B cell (primary cell): Measurements from ENCODE around the gene BBC3. TPM values are rescaled to one million over a fixed set of nuclear protein-coding genes. Genes with fewer than 3 reads are reported as not detected.

ENCODE experiments used
- ATAC-seq: fragments of 200-7000 bp; cut with Tn5 transposase; one replicate; pipeline ENCODE4 v1.10.0; 2021; ENCODE audit warnings: low read depth, mild to moderate bottlenecking, moderate number of reproducible peaks, moderate library complexity
- CTCF ChIA-PET: fragments of 350-600 bp; sonication (Branson Sonifier 250); formaldehyde crosslinking; loops from one replicate; lab custom pipeline; 2021; ENCODE audit warnings: antibody characterized with exemption, inconsistent platforms; lab: Charles Lee
- POLR2A ChIA-PET: fragments of 350-600 bp; sonication (Branson Sonifier 250); formaldehyde crosslinking; loops from one replicate; lab custom pipeline; 2021; ENCODE audit warnings: antibody characterized with exemption; lab: Charles Lee
- DNase-seq: peaks from one replicate; pipeline ENCODE4 v3.0.0; 2013
- H2AFZ ChIP-seq: 2 replicates; pipeline ENCODE4 v1.6.1; 2012; ENCODE audit warnings: mild to moderate bottlenecking, low read depth, low read length; ENCODE audit not compliant: insufficient read depth, poor library complexity, severe bottlenecking
- H3K27ac ChIP-seq, 2 donors: 1 replicate in 1 of 2; 2 replicates in 1 of 2; pipeline ENCODE4 v1.5.1; 2012 to 2013; ENCODE audit warnings: low read length in 2 of 2, mild to moderate bottlenecking in 2 of 2, moderate library complexity in 1 of 2
- H3K27me3 ChIP-seq, 4 experiments: fragments of 200-600 bp in 1 of 4; sonication (generic) in 1 of 4; replicated peaks in 1 of 4; 1 replicate in 2 of 4; 2 replicates in 2 of 4; pipeline versions ENCODE4 v1.6.1 to v1.7.0; 2013 to 2016; ENCODE audit warnings: low read length in 3 of 4, mild to moderate bottlenecking in 2 of 4, mixed read lengths in 1 of 4, moderate library complexity in 1 of 4; ENCODE audit not compliant: insufficient read depth in 4 of 4, control insufficient read depth in 3 of 4; ENCODE audit errors: control extremely low read depth in 1 of 4
- H3K36me3 ChIP-seq, 2 experiments: replicated peaks in 1 of 2; 1 replicate in 1 of 2; 2 replicates in 1 of 2; pipeline versions ENCODE4 v1.6.1 to v1.7.1; 2013; ENCODE audit warnings: low read length in 1 of 2; ENCODE audit not compliant: insufficient read depth in 2 of 2, control insufficient read depth in 1 of 2; ENCODE audit errors: control extremely low read depth in 1 of 2, extremely low read depth in 1 of 2
- H3K4me1 ChIP-seq, 2 donors: fragments of 200-600 bp in 1 of 2; sonication (generic) in 1 of 2; 1 replicate in 1 of 2; 2 replicates in 1 of 2; pipeline versions ENCODE4 v1.5.1 to v1.6.1; 2013 to 2017; ENCODE audit warnings: low read length in 2 of 2; ENCODE audit not compliant: control insufficient read depth in 2 of 2, insufficient read depth in 2 of 2
- H3K4me2 ChIP-seq: replicated peaks from 2 replicates; pipeline ENCODE3; 2012; ENCODE audit warnings: mild to moderate bottlenecking, low read depth, low read length; ENCODE audit not compliant: poor library complexity, severe bottlenecking
- H3K4me3 ChIP-seq, 5 experiments: fragments of 200-600 bp in 1 of 5; sonication (generic) in 1 of 5; 1 replicate in 3 of 5; 2 replicates in 2 of 5; pipeline versions ENCODE4 v1.5.1 to v1.7.0; 2011 to 2016; ENCODE audit warnings: low read length in 4 of 5, mild to moderate bottlenecking in 4 of 5, low read depth in 2 of 5, control low read depth in 1 of 5, moderate library complexity in 1 of 5; ENCODE audit not compliant: insufficient read depth in 1 of 5; ENCODE audit errors: control extremely low read depth in 1 of 5, extremely low read depth in 1 of 5
- H3K79me2 ChIP-seq: fragments of 200-600 bp; sonication (generic); one replicate; pipeline ENCODE4 v1.6.0; 2016; ENCODE audit warnings: low read length; ENCODE audit not compliant: control insufficient read depth, insufficient read depth
- H3K9ac ChIP-seq: fragments of 200-600 bp; sonication (generic); 2 replicates; pipeline ENCODE4 v1.6.1; 2017; ENCODE audit warnings: mild to moderate bottlenecking, low read length, moderate library complexity
- H3K9me3 ChIP-seq, 3 donors: one replicate each; pipeline versions ENCODE4 v1.6.1 to v1.7.1; 2013; ENCODE audit warnings: low read length in 2 of 3; ENCODE audit not compliant: control insufficient read depth in 2 of 3, insufficient read depth in 1 of 3; ENCODE audit errors: control extremely low read depth in 1 of 3
- H4K20me1 ChIP-seq: 2 replicates; pipeline ENCODE4 v1.6.0; 2012; ENCODE audit warnings: mild to moderate bottlenecking, low read length; ENCODE audit not compliant: insufficient read depth, control insufficient read depth, poor library complexity, severe bottlenecking
- H3K27ac Mint-ChIP-seq: one replicate; pipeline ENCODE4 v1.8.0; 2021; ENCODE audit warnings: mixed read lengths
- H3K27me3 Mint-ChIP-seq: one replicate; pipeline ENCODE4 v1.8.0; 2021; ENCODE audit warnings: mixed read lengths
- H3K4me1 Mint-ChIP-seq: one replicate; pipeline ENCODE4 v1.8.0; 2021; ENCODE audit warnings: mixed read lengths
- H3K4me3 Mint-ChIP-seq: one replicate; pipeline ENCODE4 v1.8.0; 2021; ENCODE audit warnings: mixed read lengths
- H3K9me3 Mint-ChIP-seq: one replicate; pipeline ENCODE4 v1.8.0; 2022; ENCODE audit warnings: mixed read lengths; ENCODE audit not compliant: insufficient read depth
- CTCF ChIP-seq: fragments of 200-600 bp; IDR thresholded peaks from one replicate; pipeline ENCODE4 v1.8.0; 2022; ENCODE audit warnings: antibody characterized with exemption, mild to moderate bottlenecking
- EZH2 ChIP-seq: IDR thresholded peaks from 2 replicates; pipeline ENCODE4 v1.6.1; 2012; ENCODE audit warnings: borderline replicate concordance, low read depth, mild to moderate bottlenecking, moderate library complexity, low read length; ENCODE audit not compliant: insufficient read depth, poor library complexity, severe bottlenecking
- WGBS: methylation state at CpG from one replicate; pipeline ENCODE4 v1.1.5; 2013; ENCODE audit warnings: missing lambda C conversion rate; ENCODE audit not compliant: insufficient coverage; 5-methylcytosine and 5-hydroxymethylcytosine counted together
- intact Hi-C: fragments of 100-400 bp; cut with micrococcal nuclease; formaldehyde crosslinking; loops from one replicate; pipeline ENCODE4 v1.10.0; 2022
- polyA plus RNA-seq: library from polyadenylated mRNA; depleted of rRNA; stranded (reverse); fragments of >200 nt; gene quantifications from 2 replicates; pipeline ENCODE4 v1.2.3, GENCODE V29; 2012
- total RNA-seq, 2 donors: library from RNA; stranded (reverse); fragments of 120-200 nt in 1 of 2; gene quantifications; 1 replicate in 1 of 2; 2 replicates in 1 of 2; pipeline versions ENCODE4 v1.2.3 to v1.2.4, GENCODE V29; 2013 to 2022

Gene BBC3
- total and polyA plus RNA-seq, 2 donors (not counting 1 experiment from before 2014, with no cell fraction given): 10.2 to 17.8 TPM

GRCh38 chr19:47258434-47258833 lies 27.4 kb upstream of the BBC3 start:
- Histone ChIP-seq H4K20me1 (peaks cover 44% of the 10 kb centered on the region), H3K9me3 (peaks cover 0 to 6% (median 0%) of the 10 kb centered on the region in 3 donors), H2AFZ (no peak overlapping the region), H3K4me2 (no peak overlapping the region), H3K27ac (no peak overlapping the region), H3K9ac (no peak overlapping the region), H3K27me3 (no peaks in the 10 kb centered on the region), H3K79me2 (peaks cover 25% of the 10 kb centered on the region), H3K36me3 (peaks cover 3 to 30% of the 10 kb centered on the region in 2 experiments), H3K4me1 (peaks cover 20 to 34% of the 10 kb centered on the region in 2 donors), H3K4me3 (no peak overlapping the region)
- Mint-ChIP-seq H3K27me3 (no peaks in the 10 kb centered on the region), H3K9me3 (no peaks in the 10 kb centered on the region), H3K4me1 (peaks cover 46% of the 10 kb centered on the region), H3K27ac (no peak overlapping the region), H3K4me3 (peak overlapping the region; percentile 92)
- CTCF ChIA-PET: interaction anchor here (0.7 kb wide), 1 partner anchor 14 kb away, joined by 3 read pairs; no protein-coding TSS in a partner anchor
- ATAC-seq (no peak), DNase-seq (no peak)
- WGBS: 97% methylated on average over 8 of the region's 9 CpGs
- POLR2A ChIA-PET: no interaction called here
- intact Hi-C loops: loop anchor here (10.0 kb wide), 1 partner anchor 394 kb away; the partner anchor contains the start of gene ARHGAP35
- no peak for TF ChIP-seq CTCF
- no peak for TF ChIP-seq EZH2

GRCh38 chr19:47257411-47258169 lies 26.6 kb upstream of the BBC3 start:
- Histone ChIP-seq H3K27me3 (no peaks in the 10 kb centered on the region), H3K4me3 (peak overlapping the region; percentile 38 to 66 (median 62)), H3K9me3 (peaks cover 0 to 6% (median 0%) of the 10 kb centered on the region in 3 donors), H4K20me1 (peaks cover 44% of the 10 kb centered on the region), H3K27ac (peak overlapping the region; percentile 73 to 94), H3K9ac (peak overlapping the region; percentile 78), H3K4me2 (peak overlapping the region; percentile 84), H3K4me1 (peaks cover 18 to 27% of the 10 kb centered on the region in 2 donors), H3K36me3 (peaks cover 3 to 30% of the 10 kb centered on the region in 2 experiments), H2AFZ (peak overlapping the region; percentile 5), H3K79me2 (peaks cover 25% of the 10 kb centered on the region)
- peak overlapping the region; percentile 92 for H3K4me3 Mint-ChIP-seq
- no peaks in the 10 kb centered on the region for H3K27me3 Mint-ChIP-seq
- peak overlapping the region; percentile 95 for H3K27ac Mint-ChIP-seq
- WGBS: 15% methylated on average over 29 of the region's 29 CpGs
- ATAC-seq: no peak
- H3K4me1 Mint-ChIP-seq: peaks cover 45% of the 10 kb centered on the region
- ChIA-PET CTCF (interaction anchor here (1.2 to 5.5 kb wide), 5 partner anchors 12 to 144 kb away, joined by 4 to 66 read pairs (median 22); partner anchors contain the start of genes INAFM1 and ZC3H4), POLR2A (interaction anchor here (0.6 to 2.6 kb wide), 7 partner anchors 9 to 1383 kb away, joined by 4 to 74 read pairs (median 6); partner anchors contain the start of genes DHX34 and INAFM1)
- no peak for TF ChIP-seq CTCF
- TF ChIP-seq EZH2: no peak
- no peaks in the 10 kb centered on the region for H3K9me3 Mint-ChIP-seq
- intact Hi-C loops: loop anchor here (1.0 to 10.0 kb wide), 3 partner anchors 16 to 393 kb away; partner anchors contain the start of genes ARHGAP35 and TMEM160
- DNase-seq: no peak
